Limb (tissue), 2 donors: ENCODE measurements around the gene LRRC23.

Experiments
- DNase-seq, 2 donors: peaks; one replicate each; pipeline ENCODE4 v3.0.0-alpha.2; 2016; ENCODE audit errors: extremely low spot score in 2 of 2

LRRC23 gene

GRCh38 chr12:6943722-6944380 lies 39.2 kb downstream of the LRRC23 start, which contains the start of the genes C12orf57 and RNU7-1:
Gene C12orf57, plus strand, starts transcription at chr12:6944022. Its CDS starts 100 bp downstream, at chr12:6944122.
Gene RNU7-1, plus strand, starts transcription at chr12:6943816.
- DNase-seq = peak; percentile 86 to 88

GRCh38 chr12:6944381-6945186 lies 40.0 kb downstream of the LRRC23 start:
- peak; percentile 95 for DNase-seq

DNA sequence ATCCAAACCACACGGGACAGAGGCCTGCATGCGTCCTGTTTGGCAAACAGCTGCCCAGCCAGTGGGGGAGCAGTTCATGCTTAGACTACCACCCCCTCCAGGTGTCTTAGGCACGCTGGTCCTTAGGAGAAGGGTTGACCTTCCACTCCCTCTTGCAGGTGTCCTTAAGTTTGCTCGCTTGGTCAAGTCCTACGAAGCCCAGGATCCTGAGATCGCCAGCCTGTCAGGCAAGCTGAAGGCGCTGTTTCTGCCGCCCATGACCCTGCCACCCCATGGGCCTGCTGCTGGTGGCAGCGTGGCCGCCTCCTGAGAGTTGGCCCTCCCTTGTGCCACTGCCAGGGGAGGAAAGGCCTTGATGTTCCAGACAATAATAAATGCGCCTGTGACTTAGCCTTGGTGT lies 41.0 kb downstream of the LRRC23 start:
- no peak for DNase-seq

GRCh38 chr12:6946033-6946919 lies 41.7 kb downstream of the LRRC23 start:
- peak in 1 of 2 donors; percentile 70 for DNase-seq

DNA sequence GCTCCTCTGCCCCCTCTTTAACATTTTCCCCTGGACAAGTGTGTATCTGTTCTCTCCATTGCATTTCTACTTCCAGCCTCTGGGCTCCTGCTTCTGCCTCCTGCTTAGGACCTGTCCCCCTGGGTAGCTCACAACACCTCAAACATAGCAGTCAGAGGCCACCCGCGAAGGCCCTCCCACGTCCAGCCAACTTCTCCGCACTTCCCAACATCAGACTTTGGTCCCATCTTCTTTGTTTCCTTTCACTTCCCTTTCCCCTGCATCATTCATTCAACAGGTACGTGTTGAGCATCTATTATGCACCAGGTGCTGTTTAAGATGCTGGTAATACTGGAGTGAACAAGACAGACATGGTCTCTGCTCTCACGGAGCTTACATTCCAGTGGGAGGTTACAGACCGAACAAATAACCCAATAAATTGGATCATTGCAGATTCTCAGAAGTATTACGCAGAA lies 42.3 kb downstream of the LRRC23 start:
- DNase-seq = no peak

DNA sequence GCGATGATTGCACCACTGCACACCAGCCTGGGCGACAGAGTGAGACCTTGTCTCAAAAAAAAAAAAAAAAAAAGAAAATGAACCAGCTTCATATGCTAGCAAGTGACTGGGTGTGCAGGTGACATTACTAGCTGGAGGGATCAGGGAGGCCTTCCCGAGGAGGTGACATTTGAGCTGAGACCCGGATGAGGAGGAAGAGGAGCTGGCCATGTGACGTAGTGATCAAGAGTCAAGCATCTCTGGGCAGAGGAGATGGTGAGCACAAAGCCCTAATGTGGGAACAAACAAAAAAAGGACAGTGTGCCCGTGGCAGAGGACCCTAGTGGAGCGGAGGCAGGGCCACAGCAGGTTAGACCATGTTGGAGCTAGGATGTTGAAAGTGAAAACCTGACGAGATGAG lies 43.0 kb downstream of the LRRC23 start:
- no peak for DNase-seq

GRCh38 chr12:6948873-6949594 lies 44.4 kb downstream of the LRRC23 start:
- no peak for DNase-seq

DNA sequence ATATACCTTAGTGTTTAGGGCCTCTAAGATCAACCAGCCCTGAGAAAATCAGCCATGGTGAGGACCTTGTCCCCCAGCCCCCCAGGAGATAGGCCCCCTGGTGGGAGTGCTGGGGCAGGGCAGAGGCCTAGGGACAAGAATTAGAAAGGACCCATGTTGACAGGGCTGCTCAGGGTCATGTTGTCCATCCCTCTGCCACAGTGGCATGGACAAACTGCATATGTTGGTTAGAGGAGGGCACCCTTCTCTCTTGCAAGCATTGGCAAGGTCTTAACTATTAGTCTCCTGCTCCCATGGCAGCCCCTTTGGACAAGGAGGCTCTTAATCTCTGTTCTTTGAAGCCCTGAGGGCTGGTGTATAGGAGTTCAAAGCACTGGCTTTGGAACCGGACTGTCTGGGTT lies 45.8 kb downstream of the LRRC23 start:
- no peak for DNase-seq

- no peak for DNase-seq
These were observed 46.4 kb downstream of the LRRC23 start, which contains the start of gene PTPN6 for GRCh38 chr12:6950811-6951540. Gene PTPN6, plus strand, starts transcription at chr12:6951356. Its CDS starts 157 bp downstream, at chr12:6951513.

DNA sequence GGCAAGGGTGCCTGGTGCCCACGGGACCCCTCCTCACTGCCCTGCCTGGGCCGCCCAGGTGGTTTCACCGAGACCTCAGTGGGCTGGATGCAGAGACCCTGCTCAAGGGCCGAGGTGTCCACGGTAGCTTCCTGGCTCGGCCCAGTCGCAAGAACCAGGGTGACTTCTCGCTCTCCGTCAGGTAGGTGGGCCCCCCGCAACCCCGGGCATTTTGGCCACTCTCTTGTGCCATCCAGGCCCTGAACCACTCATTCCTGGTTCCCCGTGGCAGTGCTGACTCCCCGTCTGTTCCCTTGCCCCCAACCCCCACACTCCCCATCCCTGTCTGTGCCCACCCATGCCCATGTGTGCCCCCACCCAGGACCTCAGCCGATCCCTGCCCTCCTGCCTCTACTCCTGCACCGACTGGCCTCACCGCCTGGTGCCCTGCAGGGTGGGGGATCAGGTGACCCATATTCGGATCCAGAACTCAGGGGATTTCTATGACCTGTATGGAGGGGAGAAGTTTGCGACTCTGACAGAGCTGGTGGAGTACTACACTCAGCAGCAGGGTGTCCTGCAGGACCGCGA lies 47.0 kb downstream of the LRRC23 start:
- DNase-seq = no peak

DNA sequence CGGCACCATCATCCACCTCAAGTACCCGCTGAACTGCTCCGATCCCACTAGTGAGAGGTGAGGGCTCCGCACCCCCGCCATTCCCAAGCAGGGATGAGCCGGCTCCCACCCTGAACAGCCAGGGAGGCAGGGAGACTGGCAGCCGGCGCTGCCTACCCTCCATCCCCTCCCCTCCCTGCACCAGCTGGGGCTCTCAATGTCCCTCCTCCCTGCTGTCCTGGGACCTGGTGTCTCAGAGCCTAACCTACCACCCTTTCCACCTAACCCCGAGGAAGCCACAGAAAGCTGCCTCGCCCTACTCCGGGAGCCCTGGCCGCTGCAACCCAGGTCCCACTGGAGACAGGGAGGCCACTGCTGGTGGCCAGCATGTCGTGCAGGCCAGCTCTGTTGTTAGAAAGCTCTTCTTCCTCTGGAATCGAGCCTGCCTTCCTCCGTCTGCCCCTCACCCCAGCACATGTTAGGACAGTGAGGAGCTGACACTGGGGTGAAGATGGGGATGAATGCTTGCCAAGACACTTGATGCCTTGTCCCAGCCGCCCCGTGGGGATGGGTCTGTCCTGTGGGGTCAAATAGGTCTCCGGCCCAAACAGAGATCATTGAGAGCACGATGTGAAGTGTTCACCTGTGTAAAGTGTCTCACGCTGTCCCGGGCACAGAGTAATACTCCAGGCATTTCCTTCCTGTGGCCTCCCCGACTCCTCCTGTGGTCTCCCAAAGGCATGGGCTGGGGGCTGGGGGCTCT lies 47.7 kb downstream of the LRRC23 start:
- DNase-seq = no peak

GRCh38 chr12:6952863-6953441 lies 48.3 kb downstream of the LRRC23 start:
- DNase-seq = no peak

GRCh38 chr12:6953442-6954315 lies 49.1 kb downstream of the LRRC23 start:
- DNase-seq = peak; percentile 67 to 78

- no peak for DNase-seq
These were observed 49.9 kb downstream of the LRRC23 start for GRCh38 chr12:6954316-6955107.

- no peak for DNase-seq
These were observed 50.7 kb downstream of the LRRC23 start for GRCh38 chr12:6955108-6956020.
